ENCODE measurements around the gene TNFRSF14.

TNFRSF14 gene

GRCh38 chr1:2516946-2517345, 39.2 kb upstream of the TNFRSF14 start:
- TF ChIP-seq CTCF (IDR thresholded peaks at IDR 0.05; ENCODE audit: low read depth, low read length, poor library complexity, severe bottlenecking), result no peak
- no peak for TF ChIP-seq EZH2phosphoT487 (IDR thresholded peaks at IDR 0.05; ENCODE audit: borderline replicate concordance, low read length)
- peaks cover 7% of the 10 kb centered on the region for H3K79me2 ChIP-seq (ENCODE audit: control insufficient read depth, low read length)
- H3K9me2 ChIP-seq (replicated peaks; ENCODE audit: control insufficient read depth, low read length), result no peaks in the 10 kb centered on the region
- H3K4me2 ChIP-seq (ENCODE audit: low read length), result no peak overlapping the region
- H3K9me3 ChIP-seq (ENCODE audit: control insufficient read depth, insufficient read depth, low read length), result no peaks in the 10 kb centered on the region
- no peaks in the 10 kb centered on the region for H4K20me1 ChIP-seq (ENCODE audit: control insufficient read depth, insufficient read depth, low read depth, low read length)
- peaks cover 78% of the 10 kb centered on the region for H3K36me3 ChIP-seq (ENCODE audit: control insufficient read depth, low read length)
- H3K27me3 ChIP-seq (ENCODE audit: control insufficient read depth, low read length), result no peaks in the 10 kb centered on the region
- H3K4me3 ChIP-seq (ENCODE audit: low read length), result no peak overlapping the region
- no peaks in the 10 kb centered on the region for H3K4me1 ChIP-seq (ENCODE audit: control insufficient read depth, low read length)
- no peak overlapping the region for H3K27ac ChIP-seq (ENCODE audit: low read depth, low read length)
- no peaks in the 10 kb centered on the region for H3F3A ChIP-seq (ENCODE audit: control insufficient read depth, insufficient read depth)

GRCh38 chr1:2517966-2518365, 38.2 kb upstream of the TNFRSF14 start:
- Histone ChIP-seq H3K9me3 (ENCODE audit: control insufficient read depth, insufficient read depth, low read length) (no peaks in the 10 kb centered on the region), H3K27me3 (ENCODE audit: control insufficient read depth, low read length) (no peaks in the 10 kb centered on the region), H3K4me2 (ENCODE audit: low read length) (no peak overlapping the region), H4K20me1 (ENCODE audit: control insufficient read depth, insufficient read depth, low read depth, low read length) (0 out of 2 replicates have a peak, but pooled peaks cover 4% of the 10 kb centered on the region), H3K9me2 (replicated peaks; ENCODE audit: control insufficient read depth, low read length) (no peaks in the 10 kb centered on the region), H3K4me3 (ENCODE audit: low read length) (no peak overlapping the region), H3K79me2 (ENCODE audit: control insufficient read depth, low read length) (peaks cover 18% of the 10 kb centered on the region), H3K27ac (ENCODE audit: low read depth, low read length) (no peak overlapping the region), H3F3A (ENCODE audit: control insufficient read depth, insufficient read depth) (no peaks in the 10 kb centered on the region), H3K36me3 (ENCODE audit: control insufficient read depth, low read length) (peaks cover 81% of the 10 kb centered on the region), H3K4me1 (ENCODE audit: control insufficient read depth, low read length) (no peaks in the 10 kb centered on the region)
- TF ChIP-seq EZH2phosphoT487 (IDR thresholded peaks at IDR 0.05; ENCODE audit: borderline replicate concordance, low read length) (no peak), CTCF (IDR thresholded peaks at IDR 0.05; ENCODE audit: low read depth, low read length, poor library complexity, severe bottlenecking) (no peak)

GRCh38 chr1:2518528-2518927, 37.6 kb upstream of the TNFRSF14 start:
- Histone ChIP-seq H3K27ac (ENCODE audit: low read depth, low read length) (no peak overlapping the region), H3K36me3 (ENCODE audit: control insufficient read depth, low read length) (peaks cover 80% of the 10 kb centered on the region), H3K9me2 (replicated peaks; ENCODE audit: control insufficient read depth, low read length) (no peaks in the 10 kb centered on the region), H3K27me3 (ENCODE audit: control insufficient read depth, low read length) (no peaks in the 10 kb centered on the region), H3F3A (ENCODE audit: control insufficient read depth, insufficient read depth) (no peaks in the 10 kb centered on the region), H3K4me2 (ENCODE audit: low read length) (no peak overlapping the region), H3K4me1 (ENCODE audit: control insufficient read depth, low read length) (no peaks in the 10 kb centered on the region), H3K9me3 (ENCODE audit: control insufficient read depth, insufficient read depth, low read length) (no peaks in the 10 kb centered on the region), H3K79me2 (ENCODE audit: control insufficient read depth, low read length) (peaks cover 23% of the 10 kb centered on the region), H4K20me1 (ENCODE audit: control insufficient read depth, insufficient read depth, low read depth, low read length) (peaks cover 5% of the 10 kb centered on the region; the same call in 1 of the 2 replicates), H3K4me3 (ENCODE audit: low read length) (no peak overlapping the region)
- TF ChIP-seq EZH2phosphoT487 (IDR thresholded peaks at IDR 0.05; ENCODE audit: borderline replicate concordance, low read length) (no peak), CTCF (IDR thresholded peaks at IDR 0.05; ENCODE audit: low read depth, low read length, poor library complexity, severe bottlenecking) (no peak)

Data from DOHH2 (cell line).